ENCODE measurements around the gene MTX1. TPM values are rescaled to one million over a fixed set of nuclear protein-coding genes. Genes with fewer than 3 reads are reported as not detected.

Gene MTX1
- total RNA-seq, 3 donors from 2014 or later, result 26.1 to 41.1 (median 35.6) TPM

DNA sequence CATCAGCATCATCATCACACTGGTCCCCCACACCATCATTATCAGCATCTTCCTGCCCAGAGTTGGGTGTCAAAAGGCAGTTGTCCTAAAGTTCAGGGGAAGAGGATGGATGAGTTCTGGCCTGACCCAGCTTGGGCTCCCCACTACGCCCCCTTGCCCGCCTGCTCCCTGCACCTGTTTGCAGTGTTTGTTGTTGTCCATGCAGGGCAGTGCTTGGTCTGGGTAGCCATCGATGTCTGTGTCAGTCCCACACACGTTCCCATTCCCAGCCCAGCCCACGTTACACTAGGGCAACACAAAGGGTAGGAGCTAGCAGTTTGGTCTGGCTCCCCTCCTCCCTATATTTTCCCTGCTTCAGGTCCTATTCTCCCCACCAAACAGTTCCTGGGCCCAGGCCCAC, 7.6 kb upstream of the MTX1 start:
- Histone ChIP-seq H3K4me3 (no peak overlapping the region), H3K9me3 (no peaks in the 10 kb centered on the region), H3K4me1 (ENCODE audit: low read depth) (no peaks in the 10 kb centered on the region), H3K36me3 (ENCODE audit: low read depth) (no peaks in the 10 kb centered on the region)
- DNase-seq, result peak in 1 of 3 donors; percentile 16
- intact Hi-C loops (cut with DNase I, micrococcal nuclease), result no loop called here
- ATAC-seq, result no peak
- no peak for TF ChIP-seq CTCF (IDR thresholded peaks at IDR 0.05)

DNA sequence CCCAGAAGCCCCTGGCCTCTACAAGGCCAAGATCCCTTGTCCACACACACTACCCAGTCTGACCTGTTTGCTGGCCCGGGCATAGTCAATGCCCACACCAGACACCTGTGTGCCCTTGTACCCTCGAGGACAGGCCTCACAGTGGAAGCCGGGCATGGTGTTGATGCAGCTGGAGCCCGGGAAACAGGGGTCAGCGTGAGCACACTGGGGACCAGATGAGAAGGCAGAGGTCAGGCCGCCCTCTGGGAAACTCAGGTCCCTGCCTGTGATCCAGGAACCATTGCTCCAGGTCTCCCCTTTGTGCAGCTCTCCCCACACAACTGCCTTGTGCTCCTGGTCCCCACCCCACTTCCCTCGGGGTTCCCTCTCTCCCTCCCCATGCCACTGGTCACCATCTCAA, 6.3 kb upstream of the MTX1 start:
- ATAC-seq (no peak), DNase-seq (peak in 1 of 3 donors; percentile 46)
- no peaks in the 10 kb centered on the region for H3K36me3 ChIP-seq (ENCODE audit: low read depth)
- peaks cover 8% of the 10 kb centered on the region for H3K4me1 ChIP-seq (ENCODE audit: low read depth)
- intact Hi-C loops (cut with DNase I, micrococcal nuclease), result no loop called here
- no peaks in the 10 kb centered on the region for H3K9me3 ChIP-seq
- no peak overlapping the region for H3K4me3 ChIP-seq
- no peak for TF ChIP-seq CTCF (IDR thresholded peaks at IDR 0.05)

DNA sequence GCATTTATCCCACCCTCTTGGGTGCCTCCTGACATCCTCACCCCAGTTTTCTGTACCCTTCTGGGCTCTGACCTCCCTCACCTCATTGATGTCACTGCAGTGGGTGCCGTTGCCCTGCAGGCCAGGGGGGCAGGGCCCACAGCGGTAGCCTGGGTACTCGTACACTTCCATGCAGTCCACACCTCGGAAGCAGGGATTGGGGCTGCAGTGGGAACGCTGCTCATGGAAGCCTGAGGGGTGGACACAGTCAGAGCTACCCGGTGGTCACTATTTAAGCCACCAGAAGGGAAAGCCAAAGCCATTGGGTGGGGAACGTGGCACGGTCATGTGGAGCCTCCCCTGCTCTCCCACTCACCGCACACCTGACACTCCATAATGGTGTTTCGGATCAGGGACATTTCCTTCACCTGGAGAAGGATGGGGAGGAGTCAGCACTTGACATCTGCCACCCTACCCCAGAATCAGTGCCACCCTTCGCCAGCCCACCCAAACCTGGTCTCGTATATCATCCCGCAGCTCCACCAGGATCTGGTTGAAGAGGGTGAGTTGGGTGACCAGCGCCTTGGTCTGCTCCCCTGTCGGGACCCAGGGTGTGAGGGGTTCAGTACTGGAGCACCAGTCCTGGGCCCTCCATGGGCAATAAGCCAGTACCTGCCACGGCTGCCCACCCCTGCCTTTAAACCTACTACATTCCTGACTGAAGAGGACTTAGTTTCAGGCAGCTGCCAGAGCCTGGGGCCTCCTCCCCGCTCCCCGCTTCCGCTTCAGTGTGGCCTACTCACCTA, 5.6 kb upstream of the MTX1 start:
- intact Hi-C loops (cut with DNase I, micrococcal nuclease), result no loop called here
- peak in 1 of 3 donors; percentile 49 for DNase-seq
- no peak for ATAC-seq
- TF ChIP-seq CTCF (IDR thresholded peaks at IDR 0.05), result no peak
- Histone ChIP-seq H3K36me3 (ENCODE audit: low read depth) (no peaks in the 10 kb centered on the region), H3K9me3 (no peaks in the 10 kb centered on the region), H3K4me3 (no peak overlapping the region), H3K4me1 (ENCODE audit: low read depth) (peaks cover 15% of the 10 kb centered on the region)

DNA sequence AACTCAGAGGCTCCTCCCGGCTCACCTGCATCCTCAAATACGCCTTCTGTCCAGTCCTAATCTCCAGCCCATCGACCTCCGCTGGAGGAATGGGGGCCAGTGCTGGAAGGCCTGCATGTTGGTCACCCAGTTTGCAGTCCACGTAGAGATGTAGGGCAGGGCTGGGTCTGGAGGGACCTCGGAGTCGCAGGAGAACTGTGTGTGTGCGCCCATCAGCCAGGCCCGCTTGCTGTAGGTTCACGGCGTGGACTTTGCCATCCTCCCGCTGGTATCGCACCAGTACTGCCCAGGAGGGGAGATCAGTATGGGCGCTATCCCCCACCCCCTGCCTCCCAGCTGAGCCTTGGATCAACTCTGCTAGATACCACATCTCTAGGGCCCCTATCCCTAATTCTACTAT, 3.5 kb upstream of the MTX1 start:
- Histone ChIP-seq H3K4me1 (ENCODE audit: low read depth) (peaks cover 20% of the 10 kb centered on the region), H3K9me3 (no peaks in the 10 kb centered on the region), H3K36me3 (ENCODE audit: low read depth) (no peaks in the 10 kb centered on the region), H3K4me3 (no peak overlapping the region)
- ATAC-seq, result no peak
- TF ChIP-seq CTCF (IDR thresholded peaks at IDR 0.05), result no peak
- peak in 1 of 3 donors; percentile 45 for DNase-seq
- intact Hi-C loops (cut with DNase I, micrococcal nuclease), result no loop called here

DNA sequence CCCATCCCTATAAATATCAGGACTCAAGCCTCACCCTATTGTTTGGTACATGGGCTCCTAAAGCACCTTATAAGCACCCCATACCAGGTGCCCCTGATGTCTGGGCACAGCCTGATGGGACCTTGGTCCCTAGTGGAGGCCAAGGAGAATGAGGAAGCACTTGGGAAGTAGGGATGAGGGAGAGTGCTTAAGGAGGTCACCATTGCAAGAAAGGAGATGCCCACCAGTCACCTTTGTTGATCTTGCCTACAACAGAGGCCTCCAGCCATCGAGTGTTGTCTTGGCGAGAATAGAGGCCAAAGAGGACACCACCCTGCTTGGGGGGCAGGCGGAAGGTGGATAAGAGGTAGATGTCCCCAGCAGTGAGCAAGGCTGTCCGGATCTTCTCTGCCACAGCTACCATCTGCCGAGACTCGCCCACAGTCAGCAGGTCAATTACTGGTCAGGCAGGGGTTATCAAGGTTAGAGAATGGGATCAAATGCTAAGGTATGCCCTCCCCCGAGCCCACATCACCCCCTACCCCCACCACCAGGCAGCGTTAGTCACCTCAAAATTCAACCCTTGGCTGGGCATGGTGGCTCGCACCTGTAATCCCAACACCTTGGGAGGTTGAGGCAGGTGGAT, 2.4 kb upstream of the MTX1 start:
- Histone ChIP-seq H3K36me3 (ENCODE audit: low read depth) (no peaks in the 10 kb centered on the region), H3K4me1 (ENCODE audit: low read depth) (peaks cover 20% of the 10 kb centered on the region), H3K4me3 (no peak overlapping the region), H3K9me3 (no peaks in the 10 kb centered on the region)
- intact Hi-C loops (cut with DNase I, micrococcal nuclease), result no loop called here
- DNase-seq, result peak in 1 of 3 donors; percentile 31
- no peak for ATAC-seq
- TF ChIP-seq CTCF (IDR thresholded peaks at IDR 0.05), result no peak

Measured in mucosa of descending colon (tissue), 3 donors.